SJSA1 (cell line): ENCODE data around the gene WNK2. TPM values are rescaled to one million over a fixed set of nuclear protein-coding genes. Genes with fewer than 3 reads are reported as not detected.
A peak's percentile ranks its signal among the peaks of the same experiment; 100 is the strongest.
"Not testable (repeated sequence)": the region's sequence is repeated elsewhere in the genome, so short reads cannot be mapped to it uniquely, and the experiment has no call there.

ENCODE experiments used
- DNase-seq, 2 experiments: peaks; one replicate each; pipeline ENCODE4 v3.0.0-alpha.2; 2015 to 2020; ENCODE audit warnings: low spot score in 2 of 2, low read depth in 1 of 2
- H3K27ac ChIP-seq: fragments of 250-450 bp; sonication (Bioruptor Pico); 2 replicates; pipeline ENCODE4 v1.5.1; 2020; ENCODE audit warnings: mild to moderate bottlenecking, moderate library complexity
- H3K27me3 ChIP-seq: fragments of 250-450 bp; sonication (Bioruptor Pico); replicated peaks from 2 replicates; pipeline ENCODE4 v1.5.1; 2020; ENCODE audit warnings: mild to moderate bottlenecking, moderate library complexity
- H3K36me3 ChIP-seq: fragments of 250-450 bp; sonication (Bioruptor Pico); 2 replicates; pipeline ENCODE4 v1.5.1; 2020; ENCODE audit warnings: mild to moderate bottlenecking
- H3K4me1 ChIP-seq: fragments of 250-450 bp; sonication (Bioruptor Pico); replicated peaks from 2 replicates; pipeline ENCODE4 v1.6.1; 2021; ENCODE audit warnings: mild to moderate bottlenecking
- H3K4me3 ChIP-seq: fragments of 250-450 bp; sonication (Bioruptor Pico); 2 replicates; pipeline ENCODE4 v1.5.1; 2020; ENCODE audit warnings: mild to moderate bottlenecking
- H3K9me3 ChIP-seq: fragments of 250-450 bp; sonication (Bioruptor Pico); replicated peaks from 2 replicates; pipeline ENCODE4 v1.5.1; 2020; ENCODE audit warnings: mild to moderate bottlenecking
- total RNA-seq: library from RNA; depleted of rRNA; stranded (reverse); fragments of >200 nt; shearing (Covaris generic); gene quantifications from 2 replicates; pipeline ENCODE4 v1.2.3, GENCODE V29; 2014

WNK2 gene
- total RNA-seq, 1 experiment from 2014 or later: not detected

- H3K4me3 ChIP-seq: no peak overlapping the region
- no peak for DNase-seq
Measured at GRCh38 chr9:93316726-93317494, 133.0 kb downstream of the WNK2 start.

GRCh38 chr9:93317495-93318094 lies 133.7 kb downstream of the WNK2 start:
- no peak for DNase-seq
- no peak overlapping the region for H3K27ac ChIP-seq
- H3K27me3 ChIP-seq: no peaks in the 10 kb centered on the region

More at GRCh38 chr9:93316726-93317494, 133.0 kb downstream of the WNK2 start:
- Histone ChIP-seq H3K27me3 (no peaks in the 10 kb centered on the region), H3K36me3 (no peaks in the 10 kb centered on the region), H3K4me1 (peaks cover 23% of the 10 kb centered on the region), H3K27ac (no peak overlapping the region), H3K9me3 (no peaks in the 10 kb centered on the region)

DNA sequence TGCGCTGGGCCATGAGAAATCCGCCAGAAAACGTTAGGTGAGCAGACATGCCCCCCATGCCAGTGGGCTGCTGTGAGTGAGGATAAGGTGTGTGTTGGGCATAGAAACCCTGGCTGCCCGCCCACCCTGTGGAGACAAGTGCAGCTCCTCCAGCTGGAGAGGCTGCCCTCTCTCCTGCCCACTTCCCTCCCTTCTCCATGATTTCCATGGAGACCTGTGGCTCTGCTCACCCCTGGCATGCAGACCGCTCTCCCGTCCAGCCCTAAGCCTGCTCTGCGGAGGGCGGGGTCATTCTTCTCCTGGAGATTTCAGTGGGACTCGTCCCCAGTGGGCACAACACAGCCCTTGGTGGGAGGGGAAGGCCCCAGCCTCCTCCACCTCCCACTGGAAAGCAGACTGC lies 134.5 kb downstream of the WNK2 start:
- no peaks in the 10 kb centered on the region for H3K27me3 ChIP-seq

More at GRCh38 chr9:93317495-93318094, 133.7 kb downstream of the WNK2 start:
- Histone ChIP-seq H3K4me3 (no peak overlapping the region), H3K4me1 (peaks cover 16% of the 10 kb centered on the region), H3K36me3 (no peaks in the 10 kb centered on the region), H3K9me3 (no peaks in the 10 kb centered on the region)

DNA sequence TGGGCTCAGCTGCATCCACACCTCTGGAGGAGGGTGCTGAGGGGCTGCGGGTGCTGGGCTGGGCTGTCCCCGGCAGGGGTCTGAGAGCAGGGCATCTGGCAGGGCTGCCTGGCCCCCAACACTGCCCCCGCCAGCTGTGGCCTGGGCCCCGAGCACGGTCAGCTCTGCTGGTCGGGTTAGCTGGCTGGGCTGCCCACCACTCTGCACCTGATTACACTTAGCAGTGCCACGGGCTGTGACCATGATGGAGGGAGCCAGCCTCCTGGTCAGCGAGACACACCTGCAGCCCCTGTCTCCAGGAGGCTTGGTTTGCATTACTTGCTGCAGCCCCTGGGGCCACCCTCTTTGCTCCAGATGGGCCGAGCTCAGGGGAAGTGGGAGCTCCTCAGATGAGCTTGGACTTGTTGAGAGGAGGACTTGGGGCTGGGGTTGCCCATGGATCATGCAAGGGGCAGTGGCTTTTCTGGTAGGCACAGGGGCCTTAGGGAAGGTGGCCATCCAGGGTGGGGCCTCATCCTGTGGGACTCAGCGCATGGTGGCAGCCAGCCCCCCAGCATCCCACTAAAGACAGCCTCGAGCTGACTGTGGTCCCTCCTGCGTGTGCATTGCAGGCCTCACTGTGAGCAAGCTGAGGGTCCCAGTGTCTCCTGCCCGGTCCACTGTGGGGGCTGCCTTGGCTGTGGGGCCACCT lies 135.5 kb downstream of the WNK2 start:
- H3K4me1 ChIP-seq: peaks cover 6% of the 10 kb centered on the region
- H3K9me3 ChIP-seq: no peaks in the 10 kb centered on the region
- no peaks in the 10 kb centered on the region for H3K27me3 ChIP-seq
- H3K27ac ChIP-seq: no peak overlapping the region
- no peak for DNase-seq
- no peaks in the 10 kb centered on the region for H3K36me3 ChIP-seq
- no peak overlapping the region for H3K4me3 ChIP-seq

More for the DNA sequence above, 134.5 kb downstream of the WNK2 start:
- no peak overlapping the region for H3K4me3 ChIP-seq
- no peaks in the 10 kb centered on the region for H3K36me3 ChIP-seq
- H3K9me3 ChIP-seq: no peaks in the 10 kb centered on the region
- no peak for DNase-seq
- no peak overlapping the region for H3K27ac ChIP-seq
- peaks cover 10% of the 10 kb centered on the region for H3K4me1 ChIP-seq

DNA sequence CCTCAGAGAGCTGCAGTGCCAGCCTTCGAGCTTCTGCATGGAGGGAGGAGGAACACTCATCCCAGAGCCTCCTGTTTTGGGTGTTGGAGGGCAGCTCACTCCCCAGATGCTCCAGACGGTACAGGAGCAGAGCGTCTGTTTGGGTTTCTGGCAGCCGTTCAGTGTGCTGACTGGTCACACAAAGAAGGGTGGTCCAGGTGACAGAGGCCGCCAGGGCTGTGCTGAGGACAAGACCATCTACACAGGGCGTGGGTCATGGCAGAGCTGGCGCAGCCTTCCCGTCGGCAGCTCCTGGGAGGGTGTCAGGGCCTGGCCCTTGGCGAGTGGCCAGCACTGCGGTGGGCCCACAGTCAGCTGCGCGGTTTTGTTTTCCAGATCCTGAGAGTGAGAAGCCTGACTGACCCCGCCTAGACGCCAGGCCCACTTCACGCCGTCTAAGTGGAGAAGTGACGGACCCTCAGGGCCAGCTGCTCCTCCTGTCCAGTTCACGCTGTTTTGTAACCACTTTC lies 136.1 kb downstream of the WNK2 start:
- H3K36me3 ChIP-seq: no peaks in the 10 kb centered on the region
- no peaks in the 10 kb centered on the region for H3K9me3 ChIP-seq
- H3K27ac ChIP-seq: no peak overlapping the region
- H3K27me3 ChIP-seq: no peaks in the 10 kb centered on the region
- peaks cover 6% of the 10 kb centered on the region for H3K4me1 ChIP-seq
- DNase-seq: peak in 1 of 2 experiments; percentile 21
- H3K4me3 ChIP-seq: no peak overlapping the region

- no peak overlapping the region for H3K4me3 ChIP-seq
- H3K9me3 ChIP-seq: no peaks in the 10 kb centered on the region
- no peak for DNase-seq
- H3K27me3 ChIP-seq: no peaks in the 10 kb centered on the region
- no peak overlapping the region for H3K27ac ChIP-seq
- H3K36me3 ChIP-seq: no peaks in the 10 kb centered on the region
- H3K4me1 ChIP-seq: peaks cover 6% of the 10 kb centered on the region
Measured at GRCh38 chr9:93320591-93321219, 136.8 kb downstream of the WNK2 start.

GRCh38 chr9:93321220-93321610 lies 137.3 kb downstream of the WNK2 start:
- Histone ChIP-seq H3K27ac (no peak overlapping the region), H3K4me3 (no peak overlapping the region), H3K27me3 (peaks cover under 1% of the 10 kb centered on the region; the same call in 1 of the 2 replicates), H3K4me1 (peaks cover 6% of the 10 kb centered on the region), H3K9me3 (no peaks in the 10 kb centered on the region), H3K36me3 (no peaks in the 10 kb centered on the region)
- DNase-seq: no peak

- H3K4me3 ChIP-seq, H3K9me3 ChIP-seq, H3K27ac ChIP-seq, H3K36me3 ChIP-seq, H3K4me1 ChIP-seq, DNase-seq, H3K27me3 ChIP-seq: not testable (repeated sequence)
Measured at GRCh38 chr9:93323446-93323954, 139.6 kb downstream of the WNK2 start.

- H3K4me1 ChIP-seq: peaks cover 6% of the 10 kb centered on the region
- H3K27me3 ChIP-seq: peaks cover 3% of the 10 kb centered on the region; the same call in 1 of the 2 replicates
- DNase-seq: no peak
- no peak overlapping the region for H3K27ac ChIP-seq
- no peaks in the 10 kb centered on the region for H3K36me3 ChIP-seq
- H3K4me3 ChIP-seq: no peak overlapping the region
- no peaks in the 10 kb centered on the region for H3K9me3 ChIP-seq
Measured at GRCh38 chr9:93324191-93324834, 140.4 kb downstream of the WNK2 start.

GRCh38 chr9:93325307-93326035 lies 141.5 kb downstream of the WNK2 start:
- no peaks in the 10 kb centered on the region for H3K4me1 ChIP-seq
- no peak overlapping the region for H3K27ac ChIP-seq
- no peaks in the 10 kb centered on the region for H3K9me3 ChIP-seq
- H3K4me3 ChIP-seq: no peak overlapping the region
- peaks cover 6% of the 10 kb centered on the region; the same call in 1 of the 2 replicates for H3K27me3 ChIP-seq
- H3K36me3 ChIP-seq: no peaks in the 10 kb centered on the region
- no peak for DNase-seq

DNA sequence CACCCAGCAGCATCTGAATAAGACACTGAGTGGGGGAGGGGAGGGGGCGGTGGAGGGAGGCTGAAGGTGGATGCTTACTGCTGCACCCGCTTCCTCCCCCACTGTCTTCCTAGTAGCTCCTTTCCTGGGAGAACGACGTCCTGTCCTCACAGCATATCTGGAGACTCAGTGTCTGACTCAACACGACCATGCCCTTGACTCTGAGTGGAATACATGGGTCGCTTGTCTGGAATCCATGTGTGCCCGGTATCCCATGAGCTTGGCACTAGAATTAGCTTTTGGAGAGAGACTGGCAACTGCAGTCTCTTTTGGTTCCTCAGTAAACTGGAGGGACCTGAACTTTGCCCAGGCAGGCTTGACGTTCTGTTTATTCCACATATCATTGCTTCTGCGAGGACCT lies 142.1 kb downstream of the WNK2 start:
- H3K9me3 ChIP-seq: no peaks in the 10 kb centered on the region
- no peak for DNase-seq
- H3K4me3 ChIP-seq: no peak overlapping the region
- no peaks in the 10 kb centered on the region for H3K4me1 ChIP-seq
- H3K27me3 ChIP-seq: peaks cover 6% of the 10 kb centered on the region; the same call in 1 of the 2 replicates
- no peak overlapping the region for H3K27ac ChIP-seq
- no peaks in the 10 kb centered on the region for H3K36me3 ChIP-seq

GRCh38 chr9:93326654-93327053 lies 142.7 kb downstream of the WNK2 start:
- Histone ChIP-seq H3K27ac (no peak overlapping the region), H3K4me1 (no peaks in the 10 kb centered on the region), H3K36me3 (no peaks in the 10 kb centered on the region), H3K4me3 (no peak overlapping the region), H3K9me3 (no peaks in the 10 kb centered on the region), H3K27me3 (peaks cover 6% of the 10 kb centered on the region; the same call in 1 of the 2 replicates)
- no peak for DNase-seq
